Fibroblast of the aortic adventitia (primary cell): Measurements from ENCODE around the gene MLIP. TPM values are rescaled to one million over a fixed set of nuclear protein-coding genes. Genes with fewer than 3 reads are reported as not detected.
"Not testable (repeated sequence)": the region's sequence is repeated elsewhere in the genome, so short reads cannot be mapped to it uniquely, and the experiment has no call there.

Experiments used
- DNase-seq: peaks from one replicate; pipeline ENCODE4 v3.0.0-alpha.2; 2010; ENCODE audit warnings: low read depth
- H3K4me3 ChIP-seq: 2 replicates; pipeline ENCODE4 v1.5.1; 2011; ENCODE audit warnings: low read depth, mild to moderate bottlenecking, control low read depth, low read length, moderate library complexity
- CTCF ChIP-seq: IDR thresholded peaks from 2 replicates; pipeline ENCODE4 v1.5.1; 2011; ENCODE audit warnings: mild to moderate bottlenecking, low read length, control low read depth, inconsistent platforms; ENCODE audit not compliant: insufficient read depth
- total RNA-seq: library from RNA; depleted of rRNA; stranded (reverse); fragments of >200 nt; gene quantifications from 2 replicates; pipeline ENCODE4 v1.2.3, GENCODE V29; 2012; ENCODE audit warnings: low replicate concordance

MLIP gene
- total RNA-seq, 1 donor: not detected

GRCh38 chr6:54073487-54073886 lies 37.8 kb upstream of the MLIP start:
- no peak for TF ChIP-seq CTCF
- DNase-seq: no peak
- H3K4me3 ChIP-seq: no peak overlapping the region

- no peak for TF ChIP-seq CTCF
- no peak overlapping the region for H3K4me3 ChIP-seq
- DNase-seq: no peak
Measured at GRCh38 chr6:54074109-54074508, 37.1 kb upstream of the MLIP start.

- no peak overlapping the region for H3K4me3 ChIP-seq
- no peak for TF ChIP-seq CTCF
- DNase-seq: no peak
Measured at GRCh38 chr6:54074578-54075195, 36.6 kb upstream of the MLIP start.

- no peak for DNase-seq
- no peak for TF ChIP-seq CTCF
Measured at GRCh38 chr6:54076159-54076789, 35.0 kb upstream of the MLIP start.

GRCh38 chr6:54081499-54081898 lies 29.7 kb upstream of the MLIP start:
- DNase-seq, H3K4me3 ChIP-seq: not testable (repeated sequence)

More at GRCh38 chr6:54076159-54076789, 35.0 kb upstream of the MLIP start:
- H3K4me3 ChIP-seq: no peak overlapping the region

GRCh38 chr6:54083287-54083686 lies 28.0 kb upstream of the MLIP start:
- TF ChIP-seq CTCF: no peak
- no peak overlapping the region for H3K4me3 ChIP-seq
- DNase-seq: no peak

- no peak for TF ChIP-seq CTCF
- no peak overlapping the region for H3K4me3 ChIP-seq
- DNase-seq: no peak
Measured at GRCh38 chr6:54084231-54084630, 27.0 kb upstream of the MLIP start.
